ENCODE data around the gene CELF2.

The CELF2 gene

DNA sequence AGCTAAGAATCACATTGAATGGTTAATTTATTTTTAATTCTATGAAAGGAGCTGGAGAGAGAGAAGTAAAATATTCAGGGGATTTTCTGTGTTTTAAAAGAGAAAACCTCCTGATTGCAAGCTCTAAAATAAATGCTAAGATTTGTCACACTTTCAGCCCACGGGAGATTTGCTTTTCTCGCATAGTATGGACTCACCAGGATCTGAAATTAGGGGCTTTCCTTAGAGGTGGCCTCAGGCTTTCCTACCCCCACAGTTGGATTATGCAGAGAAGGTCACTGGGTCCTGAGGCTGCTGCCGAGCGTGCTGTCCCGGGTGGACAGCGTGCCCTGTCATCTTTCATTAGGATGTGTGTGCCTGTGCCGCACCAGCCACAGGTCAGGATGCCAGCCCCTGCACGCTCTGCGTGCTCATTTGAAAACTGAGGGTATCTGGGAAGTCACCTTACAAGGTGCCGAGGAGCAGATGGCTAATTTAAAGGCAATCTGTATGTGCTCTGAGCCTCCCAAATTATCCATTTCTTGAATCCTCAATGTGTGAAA is 258.8 kb downstream of the CELF2 start:
- no peak for DNase-seq (ENCODE audit: low spot score)

DNA sequence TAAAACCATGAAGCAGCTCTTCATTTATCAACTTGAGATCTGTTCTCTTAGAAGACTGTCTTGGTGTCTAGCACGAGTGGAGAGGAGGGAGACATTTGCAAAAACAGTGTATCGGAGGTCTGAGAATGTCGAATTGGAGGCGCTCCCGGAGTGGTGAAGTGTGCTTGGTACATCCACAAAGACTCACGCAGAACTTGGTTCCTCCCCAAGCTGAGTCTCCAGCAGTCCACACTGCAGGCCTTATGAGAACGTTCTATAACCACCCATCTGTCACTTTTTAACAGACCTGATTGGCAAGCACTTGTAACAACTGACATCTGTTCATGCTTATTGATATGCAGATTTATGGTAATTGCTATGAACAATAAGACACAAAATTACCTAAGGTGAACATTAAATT is 261.6 kb downstream of the CELF2 start:
- no peak for DNase-seq (ENCODE audit: low spot score)

DNA sequence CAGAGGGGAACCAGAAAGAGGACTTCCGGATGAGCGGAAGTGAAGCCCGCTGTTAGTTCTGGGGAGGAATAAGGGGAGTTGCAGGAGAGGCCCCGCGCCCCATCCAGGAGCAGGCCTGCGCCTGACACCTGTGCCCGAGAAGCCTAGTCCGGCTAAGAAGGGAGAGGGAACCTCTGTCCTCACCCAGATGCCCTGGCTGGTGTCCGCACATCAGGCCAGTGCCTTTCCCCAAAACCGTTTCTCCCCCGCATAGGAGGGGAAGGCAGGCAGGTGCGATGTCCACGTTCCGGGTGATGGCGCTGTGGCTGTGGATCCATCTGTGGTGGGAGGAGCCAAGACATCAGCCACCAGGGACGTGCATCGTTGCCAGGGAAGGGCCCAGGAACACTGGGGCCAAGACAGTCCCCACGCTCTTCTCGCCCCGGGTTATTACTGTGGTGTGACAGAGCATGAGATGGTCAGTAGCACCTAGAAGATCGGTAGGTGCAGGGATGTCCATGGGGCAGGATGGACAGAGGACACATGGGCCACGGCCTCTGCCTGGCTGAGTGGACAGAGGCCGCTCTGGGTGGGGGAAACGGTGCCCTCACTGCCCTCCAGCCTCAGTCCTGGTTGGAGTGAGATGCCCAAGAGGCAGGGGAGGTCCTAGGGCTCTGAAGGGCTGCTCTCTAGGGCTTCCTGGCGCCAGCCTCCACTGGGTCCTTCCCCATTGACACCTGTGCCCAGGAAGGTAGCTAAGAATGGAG is 262.7 kb downstream of the CELF2 start:
- DNase-seq (ENCODE audit: low spot score) = no peak

DNA sequence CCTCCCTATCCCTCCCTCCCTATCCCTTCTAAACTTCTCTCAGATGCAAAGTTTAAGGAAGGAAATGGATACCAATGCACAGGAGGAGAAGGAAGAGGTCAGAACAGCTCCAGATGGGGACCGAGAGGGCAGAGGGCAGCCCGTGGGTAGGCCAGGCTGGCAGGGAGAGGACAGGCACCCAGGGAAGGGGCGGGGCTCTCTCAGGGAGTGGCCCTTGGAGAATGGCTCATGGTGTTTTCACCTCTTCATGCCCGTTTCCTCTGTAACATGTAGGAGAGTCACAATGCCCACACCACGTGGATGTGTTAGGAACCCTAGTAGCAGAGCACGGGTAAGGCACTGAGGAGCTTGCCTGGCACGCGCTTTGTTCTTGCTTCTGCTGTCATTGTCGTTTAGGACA is 264.5 kb downstream of the CELF2 start:
- DNase-seq (ENCODE audit: low spot score) = no peak

DNA sequence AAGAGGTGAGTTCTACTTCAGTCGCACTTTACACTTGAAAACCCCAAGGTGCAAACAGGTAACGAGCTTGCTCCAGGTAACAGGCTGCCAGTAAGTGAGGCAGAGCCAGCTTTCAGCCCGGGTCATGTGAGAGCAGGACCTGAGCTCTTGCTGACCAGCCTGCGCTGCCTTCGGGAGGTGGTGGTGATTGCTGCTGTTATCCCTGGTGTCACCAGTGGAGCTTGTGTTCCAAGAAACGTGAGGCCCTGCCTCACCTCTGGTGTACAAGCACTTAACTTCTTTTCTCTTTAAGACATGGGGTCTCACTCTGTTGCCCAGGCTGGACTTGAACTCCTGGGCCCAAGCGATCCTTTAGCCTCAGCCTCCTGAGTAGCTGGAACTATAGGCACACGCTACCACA is 265.0 kb downstream of the CELF2 start:
- DNase-seq (ENCODE audit: low spot score) = no peak

DNA sequence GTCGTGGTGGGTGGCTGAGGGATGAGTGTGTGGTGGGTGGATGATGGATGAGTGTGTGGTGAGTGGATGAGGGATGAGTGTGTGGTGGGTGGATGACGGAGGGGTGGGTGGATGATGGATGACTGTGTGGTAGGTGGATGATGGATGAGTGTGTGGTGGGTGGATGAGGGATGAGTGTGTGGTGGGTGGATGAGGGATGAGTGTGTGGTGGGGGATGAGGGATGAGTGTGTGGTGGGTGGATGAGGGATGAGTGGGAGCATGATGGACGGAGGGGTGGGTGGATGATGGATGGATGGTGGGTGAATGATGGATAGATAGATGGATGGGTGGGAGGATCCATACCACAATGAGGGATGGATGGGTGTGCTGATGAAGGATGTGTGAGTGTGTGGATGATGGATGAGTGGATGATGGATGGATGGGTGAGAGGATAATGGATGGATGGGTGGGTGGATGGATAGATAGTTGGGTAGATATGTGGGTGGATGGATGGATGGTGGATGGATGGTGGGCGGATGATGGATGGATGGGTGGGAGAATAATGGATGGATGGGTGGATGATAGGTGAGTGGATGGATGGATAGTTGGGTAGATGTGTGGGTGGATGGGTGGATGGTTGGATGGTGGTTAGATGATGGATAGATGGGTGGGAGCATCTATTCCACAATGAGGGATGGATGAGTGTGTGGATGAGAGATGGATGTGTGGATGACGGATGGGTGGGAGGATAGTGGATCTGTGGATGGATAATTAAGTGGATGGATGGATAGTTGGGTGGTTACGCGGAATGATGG is 266.8 kb downstream of the CELF2 start:
- DNase-seq (ENCODE audit: low spot score) = no peak

DNA sequence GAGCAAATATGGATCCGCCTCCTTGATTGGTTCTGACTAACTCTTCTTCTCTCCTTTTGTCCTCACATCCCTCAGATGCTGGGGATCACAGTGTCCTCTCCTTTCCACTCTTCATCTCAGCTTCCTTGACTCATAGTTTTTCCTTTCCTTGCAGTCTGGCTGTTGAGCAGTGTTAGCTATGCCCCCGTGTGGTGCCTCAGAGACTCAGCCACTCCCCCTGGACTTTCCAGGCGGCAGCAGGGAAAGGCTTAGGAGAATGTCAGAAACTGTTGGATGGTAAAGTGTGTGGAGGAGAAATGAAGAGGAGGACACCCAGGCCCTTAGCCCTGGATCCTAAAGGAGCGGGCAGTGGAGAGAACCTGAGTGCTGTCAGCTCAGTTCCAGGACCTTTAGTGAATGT is 267.5 kb downstream of the CELF2 start:
- DNase-seq (ENCODE audit: low spot score) = no peak

DNA sequence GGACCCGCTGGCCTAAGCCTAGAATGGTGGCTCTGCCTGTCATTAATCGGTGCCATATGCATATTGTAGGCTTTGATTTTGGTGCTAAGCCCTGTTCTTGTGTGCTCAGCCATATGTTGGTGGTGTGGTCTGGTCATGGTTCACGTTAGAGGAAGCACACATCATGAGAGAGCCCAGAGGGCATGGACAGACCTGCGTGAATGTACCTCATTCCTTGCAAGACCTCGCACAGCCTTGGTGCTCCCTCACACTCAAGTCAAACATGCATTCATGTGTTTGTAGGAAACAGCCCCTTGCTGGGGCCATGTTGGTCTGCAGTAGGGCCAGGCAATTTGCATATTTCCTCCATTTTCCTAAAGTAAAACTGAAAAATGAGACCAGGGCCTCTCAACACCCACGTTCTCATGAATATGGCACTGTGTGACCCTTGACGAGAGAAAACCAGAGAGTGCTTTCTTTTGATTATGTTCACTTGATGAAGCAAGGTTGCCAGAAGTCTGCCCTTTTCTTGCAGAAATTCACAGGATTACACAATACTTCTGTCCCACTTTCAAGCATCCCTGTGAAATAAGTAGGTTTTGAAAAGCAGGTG is 268.7 kb downstream of the CELF2 start:
- no peak for DNase-seq (ENCODE audit: low spot score)

DNA sequence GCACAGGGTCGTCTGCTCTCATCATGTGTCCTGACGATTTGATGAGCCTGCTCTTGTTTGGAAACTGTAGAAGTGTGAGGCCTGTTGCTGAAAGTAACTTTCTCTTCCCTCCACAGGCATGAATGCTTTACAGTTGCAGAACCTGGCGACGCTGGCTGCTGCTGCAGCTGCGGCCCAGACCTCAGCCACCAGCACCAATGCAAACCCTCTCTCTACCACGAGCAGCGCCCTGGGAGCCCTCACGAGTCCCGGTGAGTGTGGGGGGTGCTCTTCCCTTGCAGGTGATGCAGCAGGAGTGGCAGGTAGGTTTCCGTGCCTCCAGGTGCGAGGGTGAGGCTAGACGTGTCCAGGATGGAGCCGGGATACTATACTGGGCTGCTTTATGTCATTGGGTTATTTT is 270.6 kb downstream of the CELF2 start:
- no peak for DNase-seq (ENCODE audit: low spot score)

DNA sequence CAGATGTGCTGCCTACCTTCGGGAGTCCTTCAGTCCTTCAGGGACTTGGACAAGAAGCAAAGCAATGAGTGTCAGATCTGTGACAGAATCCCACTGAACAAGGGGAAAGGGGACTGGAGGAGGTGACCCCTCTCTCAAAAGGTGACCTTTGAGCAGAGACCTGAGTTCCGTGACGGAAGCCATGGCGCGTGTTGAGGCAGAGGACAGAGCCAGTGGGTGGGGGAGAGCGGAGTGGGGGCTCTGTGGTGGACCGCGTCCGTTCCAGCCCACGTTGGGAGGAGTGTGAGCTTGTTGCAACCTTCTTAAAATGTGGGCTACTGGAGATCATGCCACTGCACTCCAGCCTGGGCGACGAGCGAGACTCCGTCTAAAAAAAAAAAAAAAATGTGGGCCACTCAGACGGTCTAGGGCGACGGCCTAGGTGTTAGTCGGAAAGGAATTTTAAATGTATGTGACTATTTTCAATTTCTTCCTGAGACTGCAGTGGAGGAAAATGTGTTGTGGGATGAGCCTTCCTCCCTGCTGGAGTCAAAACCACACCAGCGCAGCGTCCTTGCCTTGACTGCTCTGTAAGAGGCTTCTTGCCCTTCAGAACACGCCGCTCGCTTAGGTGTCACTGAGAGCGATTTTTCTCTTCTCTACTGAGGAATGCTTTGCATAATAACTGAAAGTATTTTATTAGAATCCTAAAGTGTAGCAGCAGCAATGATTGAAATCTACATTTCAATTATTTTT is 272.7 kb downstream of the CELF2 start:
- DNase-seq (ENCODE audit: low spot score) = no peak

DNA sequence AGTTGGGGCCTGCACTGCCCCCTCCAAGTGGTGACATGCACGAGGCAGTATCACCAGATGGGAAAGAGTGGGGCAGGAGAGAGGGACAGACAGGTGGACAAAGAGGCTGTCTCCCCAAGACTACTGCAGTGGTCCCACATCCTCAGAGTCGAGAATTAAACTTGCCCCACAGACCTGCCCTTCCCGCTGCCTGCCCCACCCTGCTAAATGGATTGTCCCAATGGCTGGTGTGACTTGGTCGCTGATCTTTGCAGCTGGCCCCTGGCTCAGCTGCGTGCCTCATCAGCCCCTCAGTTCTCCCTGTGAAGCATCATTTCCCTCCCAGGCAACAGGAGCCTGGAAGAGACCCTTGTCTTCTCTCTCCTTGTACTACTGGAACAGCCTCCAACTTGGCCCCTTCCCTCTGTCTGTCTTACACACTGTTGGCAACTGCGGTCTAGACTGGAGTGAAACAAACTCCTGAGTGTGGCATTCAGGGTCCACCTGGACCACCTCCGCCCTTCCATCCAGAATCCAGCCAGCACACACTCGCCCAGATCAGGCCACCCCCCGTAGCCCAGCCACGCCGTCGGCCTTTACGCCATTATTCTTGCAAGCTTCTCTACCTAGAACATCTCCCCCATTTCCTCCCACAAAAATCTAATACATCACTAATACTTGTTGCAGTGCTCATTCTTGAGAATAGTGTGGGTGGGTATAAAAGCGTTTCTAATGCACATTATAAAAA is 275.1 kb downstream of the CELF2 start:
- DNase-seq (ENCODE audit: low spot score) = no peak

DNA sequence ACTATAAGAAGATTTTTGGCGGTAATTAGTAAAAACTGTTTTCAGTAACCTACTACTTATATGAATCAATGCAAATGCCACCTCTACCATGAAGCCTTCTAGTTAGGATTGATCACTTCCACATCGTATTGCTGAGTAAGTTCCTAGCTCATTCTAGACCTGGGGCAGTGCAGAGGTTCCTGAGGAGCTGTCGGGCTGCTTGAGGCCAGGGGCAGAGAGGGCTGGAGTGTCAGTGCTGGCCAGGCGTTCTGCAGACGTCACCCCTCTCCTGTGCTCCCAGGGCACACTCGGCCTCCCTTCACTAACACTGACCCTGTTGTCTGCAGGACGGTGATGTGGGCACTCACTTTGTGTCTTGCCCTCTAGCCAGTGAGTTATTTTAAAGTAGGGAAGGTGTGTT is 275.7 kb downstream of the CELF2 start:
- DNase-seq (ENCODE audit: low spot score) = no peak

DNA sequence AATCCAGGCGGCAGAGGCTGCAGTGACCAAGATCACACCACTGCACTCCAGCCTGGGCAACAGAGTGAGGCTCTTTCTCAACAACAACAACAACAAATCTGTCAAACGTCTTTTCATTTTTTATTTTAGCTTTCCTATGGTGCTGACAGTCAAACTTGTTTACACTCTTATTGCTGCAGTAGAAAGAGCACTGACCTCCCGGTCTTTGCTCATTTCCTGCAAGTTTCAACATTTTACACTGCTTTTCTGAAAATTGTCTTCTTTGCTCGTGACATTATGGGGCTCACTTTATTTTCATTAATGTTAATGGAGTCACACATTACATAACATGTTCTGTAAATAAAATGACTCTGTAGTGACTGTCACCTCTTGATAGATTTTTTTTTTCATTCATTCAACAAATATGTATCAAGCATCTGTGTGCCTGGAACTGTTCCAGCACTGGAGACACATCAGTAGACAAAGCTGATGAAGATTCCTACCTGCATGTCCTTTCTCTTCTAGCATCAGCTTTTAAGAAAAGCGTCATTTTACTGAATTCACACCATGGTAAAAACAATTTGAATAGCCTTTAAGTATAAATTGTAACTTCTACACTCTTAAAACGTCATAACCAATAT is 277.3 kb downstream of the CELF2 start:
- no peak for DNase-seq (ENCODE audit: low spot score)

DNA sequence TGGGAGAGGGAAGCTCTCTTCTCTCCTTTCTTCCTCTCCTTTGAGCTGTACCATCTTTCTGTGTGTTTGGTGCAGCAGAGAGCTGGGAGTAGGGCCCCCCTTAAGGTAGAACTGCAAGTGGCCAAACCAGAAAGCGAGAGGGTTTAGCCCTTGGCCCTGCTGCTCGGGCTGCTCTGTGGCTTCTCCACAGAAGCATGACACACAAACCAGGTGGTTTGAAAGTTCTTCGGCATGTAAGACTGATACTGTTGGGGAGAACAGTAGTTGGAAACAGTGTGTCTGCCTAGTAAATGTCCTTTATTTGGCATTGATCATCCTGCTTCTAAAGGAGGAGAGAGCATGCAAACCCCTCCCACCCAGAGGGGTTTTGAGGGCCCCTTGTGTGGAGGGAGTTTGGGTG is 277.8 kb downstream of the CELF2 start:
- DNase-seq (ENCODE audit: low spot score) = no peak

DNA sequence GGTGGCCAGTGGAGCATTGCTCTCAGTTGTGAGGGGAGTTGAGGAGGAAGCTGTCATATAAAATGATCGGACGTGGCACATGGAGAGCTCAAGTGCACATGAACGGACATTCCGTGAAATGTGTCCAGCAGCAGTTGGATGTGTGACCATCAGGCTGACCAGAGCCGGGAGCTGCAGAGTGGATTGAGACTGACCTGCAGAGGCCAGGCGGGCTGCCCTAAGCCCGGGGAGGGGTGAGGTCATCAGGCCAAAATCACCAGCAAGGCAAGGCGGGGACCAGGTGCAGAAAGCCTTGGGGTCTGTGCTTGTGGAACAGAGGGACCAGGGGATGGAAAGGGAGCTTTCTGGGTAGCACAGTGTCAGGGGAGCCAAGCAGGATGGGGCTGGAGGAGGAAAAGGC is 279.5 kb downstream of the CELF2 start:
- DNase-seq (ENCODE audit: low spot score) = no peak

DNA sequence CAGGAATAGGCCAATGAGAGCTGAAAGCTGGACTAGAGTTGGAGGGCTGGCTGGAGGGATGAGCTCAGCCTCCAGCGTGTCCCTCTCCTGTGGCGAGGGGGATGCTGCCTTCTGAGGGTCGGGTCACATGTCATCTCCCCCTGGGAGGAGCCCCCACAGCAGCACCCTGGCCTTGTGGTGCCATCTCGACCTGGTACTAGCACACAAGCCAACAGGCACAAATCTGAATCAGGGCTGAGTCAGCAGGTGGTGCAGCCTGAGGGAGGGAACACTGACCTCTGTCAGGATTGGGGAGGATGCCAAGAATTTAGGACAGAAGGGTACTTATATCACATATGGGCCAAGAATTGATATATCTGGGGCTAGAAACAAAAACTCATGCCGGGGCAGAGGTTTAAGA is 280.4 kb downstream of the CELF2 start:
- no peak for DNase-seq (ENCODE audit: low spot score)

DNA sequence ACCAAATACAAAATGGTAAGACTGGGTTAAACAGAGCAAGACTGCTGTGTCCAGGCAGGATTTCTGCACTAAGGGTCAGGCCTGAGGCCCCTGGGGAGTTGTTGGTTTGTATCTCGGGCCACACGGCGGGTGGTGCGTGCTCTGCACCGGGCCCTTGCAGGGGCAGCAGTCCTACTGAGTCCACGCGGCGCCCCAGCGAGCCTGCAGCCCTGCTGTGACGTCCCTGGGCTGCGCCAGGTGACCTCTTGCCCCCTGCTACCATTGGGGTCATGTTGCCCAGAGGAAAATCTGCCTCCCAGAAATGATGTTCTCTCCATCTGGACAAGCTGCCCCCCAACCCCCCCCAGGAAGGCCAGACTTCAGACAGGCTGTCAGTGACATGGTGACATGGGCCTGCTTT is 281.5 kb downstream of the CELF2 start:
- DNase-seq (ENCODE audit: low spot score) = no peak

DNA sequence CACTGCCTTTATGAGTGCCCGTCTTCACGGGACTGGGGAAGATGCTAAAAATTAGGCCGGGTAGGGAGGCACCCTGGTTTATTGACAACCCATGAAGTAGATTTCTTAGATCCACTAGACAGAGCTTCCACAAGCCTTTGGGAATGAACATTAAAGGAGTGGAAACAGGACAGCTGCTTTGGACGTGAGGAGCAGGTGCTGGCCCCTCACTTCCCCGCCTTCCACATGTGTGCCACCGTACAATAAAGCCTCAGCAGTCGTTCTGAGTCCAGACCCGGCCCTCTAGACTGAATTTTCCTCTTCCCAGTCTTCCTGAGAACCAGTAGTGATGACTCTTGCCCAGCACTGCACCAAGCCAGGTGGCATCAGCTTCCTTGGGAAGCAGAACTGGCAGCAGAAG is 282.4 kb downstream of the CELF2 start:
- no peak for DNase-seq (ENCODE audit: low spot score)

DNA sequence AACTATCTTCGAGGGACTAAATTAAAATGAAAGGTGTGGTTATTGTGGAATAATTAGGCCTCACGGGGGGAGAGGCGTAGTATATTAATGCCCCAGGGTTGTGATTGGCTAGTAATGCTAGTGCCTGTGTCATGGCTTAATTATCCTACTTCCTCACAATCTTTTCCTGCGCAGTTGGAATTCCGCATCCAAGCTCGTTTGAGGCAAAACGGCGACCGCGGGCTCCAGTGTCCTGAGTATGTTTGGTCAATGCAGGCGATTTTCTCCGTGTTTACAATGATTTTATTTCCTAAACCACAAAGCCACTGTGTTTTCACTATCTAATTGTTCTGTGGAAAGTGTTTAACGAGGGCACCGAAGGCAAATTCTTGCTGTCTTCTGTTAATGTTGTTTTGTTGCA is 282.9 kb downstream of the CELF2 start:
- no peak for DNase-seq (ENCODE audit: low spot score)

DNA sequence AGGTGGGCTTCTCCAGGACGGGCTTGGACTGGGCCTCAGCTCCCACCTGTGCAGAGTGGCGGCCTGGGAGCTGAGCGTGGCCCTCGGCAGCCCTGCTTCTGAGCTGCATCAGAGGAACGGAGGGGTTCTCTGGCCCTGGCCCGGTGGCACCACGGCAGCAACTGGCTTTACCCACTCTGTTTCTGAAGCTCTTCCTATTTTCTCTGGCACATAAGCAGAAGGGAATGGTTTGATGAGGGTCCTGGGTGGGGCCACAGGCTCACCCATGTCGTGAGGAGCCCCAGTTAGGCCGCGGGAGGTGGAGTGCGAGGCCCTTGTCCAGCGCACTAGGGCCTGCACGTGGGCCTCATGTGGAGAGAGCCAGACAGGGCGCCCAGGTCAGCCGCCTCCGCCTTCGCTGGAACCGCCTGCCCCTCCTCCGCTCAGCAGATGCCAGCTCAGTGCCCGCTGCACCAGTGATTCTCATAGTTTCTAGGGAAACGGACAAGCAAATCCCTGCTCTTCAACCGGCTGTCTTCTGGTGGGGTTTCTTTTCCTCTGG is 284.0 kb downstream of the CELF2 start:
- DNase-seq (ENCODE audit: low spot score) = no peak

DNA sequence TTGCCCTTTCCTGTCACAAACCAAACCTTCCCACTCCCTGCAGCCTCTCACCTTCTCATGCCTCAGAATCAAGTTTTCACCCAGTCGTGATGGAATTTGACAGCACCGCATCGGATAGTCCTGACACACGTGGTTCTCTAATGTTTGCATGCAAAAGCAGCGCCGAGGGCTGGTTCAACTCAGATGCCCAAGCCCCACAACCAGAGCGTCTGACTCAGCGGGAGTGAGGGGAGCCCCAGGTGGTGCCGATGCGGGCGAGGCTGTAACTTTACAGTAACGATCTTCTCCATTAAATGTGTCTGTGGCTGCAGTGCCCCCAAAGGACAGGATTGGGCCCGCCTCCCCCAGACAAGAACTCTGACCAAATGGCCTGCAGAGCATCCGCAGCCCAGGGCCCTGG is 284.5 kb downstream of the CELF2 start:
- DNase-seq (ENCODE audit: low spot score) = no peak

All from CD4-positive, alpha-beta T cell treated with Interleukin-15 for 4 hours (primary cell).